Measurements from ENCODE around the gene NHLH2.

Gene NHLH2

DNA sequence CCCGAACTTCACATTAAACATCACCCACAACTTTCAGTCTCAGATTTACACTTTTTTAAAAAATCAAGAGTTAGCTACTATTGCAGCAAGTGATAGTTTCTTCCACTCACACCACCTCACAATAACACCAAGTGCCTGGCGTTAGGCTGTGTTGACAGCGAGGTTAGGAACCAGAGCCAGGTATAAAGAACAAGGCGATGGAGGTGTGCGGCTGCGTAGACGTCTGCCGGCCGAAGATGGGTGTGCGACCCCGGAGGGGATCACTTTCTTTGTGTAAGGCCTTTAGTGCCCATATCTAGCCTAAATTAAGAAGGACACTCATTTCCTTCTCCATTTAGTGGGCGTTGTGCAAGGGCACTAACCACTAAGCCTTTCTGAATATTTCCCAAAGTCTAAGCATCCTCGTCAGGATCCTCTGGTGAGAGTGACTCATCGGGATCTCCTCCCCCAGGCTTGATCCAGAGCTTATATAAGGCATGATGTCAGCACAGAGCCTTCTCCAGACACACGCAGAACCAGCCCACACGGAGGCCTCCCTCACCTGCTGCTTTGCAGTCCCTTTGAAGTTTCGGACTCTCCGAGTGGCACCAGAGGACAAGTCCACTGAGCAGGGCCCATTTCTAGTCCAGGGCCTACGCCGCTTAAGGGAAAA is 11.8 kb downstream of the NHLH2 start:
- DNase-seq (ENCODE audit: low read depth), result peak; percentile 50
- TF ChIP-seq, protein P1, sequence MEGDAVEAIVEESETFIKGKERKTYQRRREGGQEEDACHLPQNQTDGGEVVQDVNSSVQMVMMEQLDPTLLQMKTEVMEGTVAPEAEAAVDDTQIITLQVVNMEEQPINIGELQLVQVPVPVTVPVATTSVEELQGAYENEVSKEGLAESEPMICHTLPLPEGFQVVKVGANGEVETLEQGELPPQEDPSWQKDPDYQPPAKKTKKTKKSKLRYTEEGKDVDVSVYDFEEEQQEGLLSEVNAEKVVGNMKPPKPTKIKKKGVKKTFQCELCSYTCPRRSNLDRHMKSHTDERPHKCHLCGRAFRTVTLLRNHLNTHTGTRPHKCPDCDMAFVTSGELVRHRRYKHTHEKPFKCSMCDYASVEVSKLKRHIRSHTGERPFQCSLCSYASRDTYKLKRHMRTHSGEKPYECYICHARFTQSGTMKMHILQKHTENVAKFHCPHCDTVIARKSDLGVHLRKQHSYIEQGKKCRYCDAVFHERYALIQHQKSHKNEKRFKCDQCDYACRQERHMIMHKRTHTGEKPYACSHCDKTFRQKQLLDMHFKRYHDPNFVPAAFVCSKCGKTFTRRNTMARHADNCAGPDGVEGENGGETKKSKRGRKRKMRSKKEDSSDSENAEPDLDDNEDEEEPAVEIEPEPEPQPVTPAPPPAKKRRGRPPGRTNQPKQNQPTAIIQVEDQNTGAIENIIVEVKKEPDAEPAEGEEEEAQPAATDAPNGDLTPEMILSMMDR (conservative IDR thresholded peaks at IDR 0.05; ENCODE audit: low read depth, low read length), result no peak
- H3K4me3 ChIP-seq (ENCODE audit: low read depth, low read length), result peak overlapping the region; percentile 28

- peak; percentile 30 for DNase-seq (ENCODE audit: low read depth)
- TF ChIP-seq, protein P1 (conservative IDR thresholded peaks at IDR 0.05; ENCODE audit: low read depth, low read length), result no peak
- peak overlapping the region; percentile 49 for H3K4me3 ChIP-seq (ENCODE audit: low read depth, low read length)
These were observed 12.6 kb downstream of the NHLH2 start for GRCh38 chr1:115828101-115829022.

GRCh38 chr1:115827452-115828044 is 13.4 kb downstream of the NHLH2 start:
- no peak for DNase-seq (ENCODE audit: low read depth)
- TF ChIP-seq, protein P1 (conservative IDR thresholded peaks at IDR 0.05; ENCODE audit: low read depth, low read length), result no peak
- H3K4me3 ChIP-seq (ENCODE audit: low read depth, low read length), result no peak overlapping the region

DNA sequence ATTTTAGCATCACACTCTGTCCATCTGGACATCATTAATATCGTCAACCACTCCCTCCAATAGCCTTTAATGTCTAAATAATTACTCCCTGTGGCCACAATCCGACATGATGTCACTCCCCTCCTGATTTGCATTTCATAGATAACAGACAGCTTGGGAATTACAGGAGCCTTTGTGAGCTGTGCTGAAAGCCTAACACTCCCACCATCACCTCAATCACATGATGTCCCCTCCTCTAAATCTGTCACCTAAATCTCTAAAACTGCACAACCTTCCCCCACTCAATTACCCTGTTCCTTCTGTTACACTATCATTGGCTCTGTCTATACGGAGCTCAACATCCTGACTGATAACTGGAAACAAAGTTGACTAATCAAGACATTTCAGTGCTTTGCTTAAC is 14.3 kb downstream of the NHLH2 start:
- TF ChIP-seq, protein P1 (conservative IDR thresholded peaks at IDR 0.05; ENCODE audit: low read depth, low read length), result no peak
- H3K4me3 ChIP-seq (ENCODE audit: low read depth, low read length), result no peak overlapping the region
- no peak for DNase-seq (ENCODE audit: low read depth)

- no peak overlapping the region for H3K4me3 ChIP-seq (ENCODE audit: low read depth, low read length)
- TF ChIP-seq, protein P1 (conservative IDR thresholded peaks at IDR 0.05; ENCODE audit: low read depth, low read length), result no peak
- DNase-seq (ENCODE audit: low read depth), result no peak
These were observed 18.8 kb downstream of the NHLH2 start for GRCh38 chr1:115822117-115822516.

DNA sequence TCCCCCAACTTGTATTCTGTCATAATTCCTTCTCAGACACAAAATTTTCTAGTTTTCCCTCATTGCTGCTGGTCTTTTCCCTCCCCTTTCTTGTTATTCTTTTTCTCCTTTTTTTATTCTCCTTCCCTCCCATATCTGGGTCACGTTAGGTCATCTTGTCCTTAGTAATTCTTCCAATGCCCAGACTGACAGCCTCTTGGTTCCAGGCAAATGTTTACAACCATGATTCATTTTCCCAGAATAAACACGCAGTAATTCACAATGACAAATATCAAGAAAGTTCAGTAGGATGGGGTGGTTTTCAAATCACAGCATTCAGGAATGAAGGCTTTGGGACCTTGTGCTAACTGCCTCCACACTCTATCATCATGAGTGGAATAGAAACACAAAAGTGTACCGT is 25.2 kb downstream of the NHLH2 start:
- TF ChIP-seq, protein P1 (conservative IDR thresholded peaks at IDR 0.05; ENCODE audit: low read depth, low read length), result no peak
- H3K4me3 ChIP-seq (ENCODE audit: low read depth, low read length), result no peak overlapping the region
- no peak for DNase-seq (ENCODE audit: low read depth)
